ENCODE results near the gene C1QTNF7.

The C1QTNF7 gene

DNA sequence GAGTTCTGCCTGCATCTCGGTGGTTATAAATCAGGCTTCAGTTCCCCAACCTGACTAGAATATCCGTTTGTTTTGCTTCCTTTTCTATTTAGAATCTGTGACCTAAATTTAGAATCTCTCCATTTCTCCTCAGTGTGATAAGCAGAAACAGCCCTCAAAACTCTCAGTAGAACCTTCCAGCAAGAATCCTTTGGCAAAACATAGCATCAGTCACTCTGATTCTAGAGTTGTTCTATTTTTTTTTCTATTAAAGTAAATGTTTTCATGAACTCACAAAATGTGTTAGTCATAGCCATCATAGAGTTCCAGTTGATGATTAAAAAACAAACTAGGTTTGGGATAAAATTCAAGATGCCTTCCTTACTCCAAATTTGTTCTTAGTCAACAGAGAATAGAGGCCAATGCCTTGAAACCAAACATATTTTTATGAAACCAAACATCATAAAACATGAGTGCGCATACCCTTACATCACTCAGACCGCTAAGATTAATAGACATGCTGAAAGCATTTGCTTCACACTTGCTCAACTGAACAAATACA is 13.2 kb upstream of the C1QTNF7 start:
- DNase-seq: peak; percentile 86

GRCh38 chr4:15416357-15417232 is 11.2 kb upstream of the C1QTNF7 start:
- DNase-seq: no peak

DNA sequence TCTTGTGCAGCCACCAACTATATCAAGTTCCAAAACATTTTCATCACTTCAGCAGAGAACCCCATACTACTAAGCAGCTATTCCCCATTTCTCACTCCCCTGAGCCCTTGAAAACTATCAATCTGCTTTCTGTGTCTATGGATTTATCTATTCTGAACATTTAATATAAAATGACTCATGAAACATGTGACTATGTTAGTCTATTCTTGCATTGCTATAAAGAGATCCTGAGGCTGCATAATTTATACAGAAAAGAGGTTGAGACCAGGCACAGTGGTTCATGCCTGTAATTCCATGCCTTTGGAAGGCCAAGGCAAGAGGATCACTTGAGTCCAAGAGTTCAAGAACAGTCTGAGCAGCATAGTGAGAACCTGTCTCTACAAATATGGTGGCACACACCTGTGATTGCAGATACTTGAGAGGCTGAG is 10.6 kb upstream of the C1QTNF7 start:
- DNase-seq: no peak

DNA sequence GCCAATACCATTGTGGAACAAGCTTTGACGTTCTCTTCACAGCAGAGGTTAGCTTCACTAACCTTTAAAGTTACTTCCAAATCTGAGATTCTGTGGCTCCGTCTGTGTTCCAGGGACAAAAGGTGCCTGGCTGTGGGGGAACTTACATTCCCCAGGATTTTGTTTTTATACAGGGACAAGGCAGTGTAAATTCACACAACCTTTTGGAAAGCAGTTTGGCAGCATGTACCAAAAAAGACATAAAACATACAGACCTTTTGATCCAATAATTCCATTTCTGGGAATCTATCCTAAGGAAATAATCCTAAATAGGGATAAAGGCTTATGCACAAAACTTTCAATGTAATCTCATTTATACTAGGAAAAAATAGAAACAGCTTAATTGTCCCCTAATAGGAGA is 8.9 kb upstream of the C1QTNF7 start:
- no peak for DNase-seq

GRCh38 chr4:15420642-15421041 is 7.2 kb upstream of the C1QTNF7 start:
- DNase-seq: peak; percentile 83

GRCh38 chr4:15423285-15423711 is 4.5 kb upstream of the C1QTNF7 start:
- DNase-seq: no peak

GRCh38 chr4:15425520-15425919 is 2.3 kb upstream of the C1QTNF7 start:
- no peak for DNase-seq

- no peak for DNase-seq
Observed at GRCh38 chr4:15427161-15427560, 672 bp upstream of the C1QTNF7 start.

DNA sequence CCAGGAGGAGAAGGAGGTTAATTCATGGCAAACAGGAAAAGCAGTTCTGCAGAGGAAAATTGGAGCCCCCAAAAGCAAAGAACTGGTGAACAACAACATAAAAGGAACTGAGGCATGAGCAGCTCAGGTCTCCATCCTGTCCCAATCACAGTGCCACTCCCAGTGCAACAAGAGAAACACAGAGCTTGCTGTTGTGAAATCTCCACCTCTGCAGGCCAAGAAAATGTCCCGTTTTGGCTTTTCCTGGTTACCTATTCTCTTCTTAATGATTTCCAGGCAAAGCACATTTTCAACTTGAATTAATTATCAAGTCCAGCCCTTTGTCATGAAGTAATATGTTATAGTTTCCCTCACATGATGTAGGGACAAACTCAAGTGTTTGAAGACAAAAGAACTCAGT is 778 bp downstream of the C1QTNF7 start:
- no peak for DNase-seq

- DNase-seq: no peak
Observed at GRCh38 chr4:15434091-15434490, 6.3 kb downstream of the C1QTNF7 start.

DNA sequence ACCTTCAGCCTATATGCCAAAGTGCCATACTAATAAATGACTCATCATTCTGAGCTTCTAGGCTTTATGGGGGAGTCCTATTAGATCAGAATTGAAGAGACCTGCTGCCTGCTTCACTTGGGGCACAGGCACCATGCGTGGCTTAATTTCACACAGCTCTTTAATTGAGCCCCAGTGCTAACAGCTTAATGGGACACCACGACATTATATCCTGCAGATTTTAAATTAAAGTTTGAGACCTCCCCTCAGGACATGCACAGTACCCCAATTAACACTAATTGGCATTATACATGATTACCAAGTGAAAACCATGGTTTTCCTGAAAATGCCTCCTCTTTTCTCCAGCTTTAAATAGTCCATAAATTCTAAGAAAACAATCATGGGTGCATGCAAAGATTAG is 6.8 kb downstream of the C1QTNF7 start:
- DNase-seq: no peak

- DNase-seq: peak; percentile 56
Observed at GRCh38 chr4:15436513-15436912, 8.7 kb downstream of the C1QTNF7 start.

DNA sequence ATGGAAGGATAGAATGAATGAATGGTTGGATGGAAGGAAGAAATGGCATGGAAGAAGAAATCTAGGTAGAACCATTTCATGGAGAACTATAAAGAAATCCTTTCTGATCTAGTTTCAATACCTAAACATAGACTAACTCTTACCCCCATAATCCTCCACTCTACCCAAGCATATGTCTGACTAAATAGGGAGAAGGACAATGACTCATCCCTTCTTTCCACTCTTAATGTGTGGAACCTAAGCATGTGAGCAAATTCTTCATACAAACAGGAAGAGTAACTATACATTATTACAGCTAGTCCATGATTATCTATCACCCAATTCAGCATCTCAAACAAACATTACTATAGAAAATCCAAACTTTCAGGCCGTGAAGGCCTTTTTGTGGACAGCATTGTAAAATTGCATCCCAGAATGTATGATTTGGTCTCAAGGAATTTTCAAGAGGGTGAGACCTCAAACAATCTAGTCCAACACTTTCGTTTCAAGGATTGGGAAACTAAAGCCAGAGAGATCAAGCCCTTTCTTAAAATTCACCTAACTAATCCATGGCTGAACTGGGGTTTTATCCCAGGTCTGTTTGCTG is 11.2 kb downstream of the C1QTNF7 start:
- peak; percentile 66 for DNase-seq

DNA sequence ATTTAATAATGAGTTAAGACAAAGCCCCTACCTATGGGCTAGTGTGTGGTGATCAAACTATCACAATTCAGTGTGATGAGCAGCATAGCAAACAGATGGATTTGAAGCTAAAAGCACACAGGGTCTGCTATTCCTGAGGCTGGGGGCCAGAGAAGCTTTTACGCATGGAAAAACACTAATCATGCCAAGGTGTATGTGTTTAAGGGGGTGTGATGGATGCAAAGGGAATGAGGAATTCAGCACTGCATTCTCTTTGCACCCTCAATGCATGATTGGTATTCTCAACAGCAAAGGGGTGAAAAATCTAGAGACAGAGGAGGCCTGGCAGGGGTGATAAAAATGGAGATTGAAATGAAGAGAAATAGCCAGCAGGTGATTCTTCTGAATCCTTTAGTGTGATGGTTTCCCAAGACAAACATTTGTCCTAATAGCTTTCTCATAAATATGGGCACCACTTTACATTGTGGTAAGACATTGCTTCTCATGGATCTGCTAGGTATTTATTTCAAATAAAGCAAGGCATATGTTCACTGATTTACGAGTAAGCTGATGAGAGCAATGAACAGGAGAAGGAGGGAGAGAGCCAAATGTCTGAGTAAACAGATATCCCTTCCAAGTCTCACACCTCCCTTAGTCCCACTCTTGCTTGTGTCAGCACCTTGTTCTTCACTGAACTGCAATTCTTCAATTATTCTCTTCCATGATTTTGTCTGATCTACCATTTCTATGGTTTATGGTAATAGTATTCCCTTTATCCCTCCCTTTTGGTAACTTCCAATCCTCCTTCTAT is 15.7 kb downstream of the C1QTNF7 start:
- no peak for DNase-seq

GRCh38 chr4:15444276-15444675 is 16.4 kb downstream of the C1QTNF7 start:
- DNase-seq: no peak

- DNase-seq: no peak
Observed at GRCh38 chr4:15444879-15445547, 17.2 kb downstream of the C1QTNF7 start.

DNA sequence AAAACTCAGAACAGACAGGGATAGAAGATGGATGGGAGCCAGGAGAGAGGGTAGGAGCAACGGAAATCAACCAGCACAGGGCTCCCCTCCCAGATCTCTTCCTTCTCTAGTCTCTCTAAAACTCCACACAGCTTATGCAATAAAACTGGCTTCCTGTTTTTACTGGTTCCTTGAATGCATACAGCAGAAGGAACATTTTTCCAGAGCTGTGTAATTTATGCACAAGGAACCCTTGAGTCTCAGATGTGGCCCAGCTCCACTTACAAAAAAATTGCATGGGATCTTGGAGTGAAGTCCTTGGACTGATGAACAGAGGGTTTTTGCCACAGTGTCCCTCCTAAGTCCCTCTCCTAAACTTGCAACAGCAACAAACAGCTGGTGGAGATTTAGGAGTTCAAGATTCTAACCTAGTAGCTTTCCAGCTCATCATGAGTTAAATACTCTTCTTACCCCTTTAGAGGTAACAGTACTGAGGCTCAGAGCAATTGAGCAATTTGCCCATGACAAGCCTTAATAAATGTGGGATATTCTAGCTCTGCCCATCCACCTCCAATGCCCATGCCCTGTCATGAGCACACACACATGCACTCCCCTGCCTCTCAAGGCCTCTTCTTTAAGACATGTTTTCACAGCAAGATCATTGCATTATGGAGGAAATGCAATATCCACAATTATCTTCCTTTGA is 23.5 kb downstream of the C1QTNF7 start:
- DNase-seq: peak; percentile 76

- peak; percentile 98 for DNase-seq
Observed at GRCh38 chr4:15451866-15452765, 24.3 kb downstream of the C1QTNF7 start.

DNA sequence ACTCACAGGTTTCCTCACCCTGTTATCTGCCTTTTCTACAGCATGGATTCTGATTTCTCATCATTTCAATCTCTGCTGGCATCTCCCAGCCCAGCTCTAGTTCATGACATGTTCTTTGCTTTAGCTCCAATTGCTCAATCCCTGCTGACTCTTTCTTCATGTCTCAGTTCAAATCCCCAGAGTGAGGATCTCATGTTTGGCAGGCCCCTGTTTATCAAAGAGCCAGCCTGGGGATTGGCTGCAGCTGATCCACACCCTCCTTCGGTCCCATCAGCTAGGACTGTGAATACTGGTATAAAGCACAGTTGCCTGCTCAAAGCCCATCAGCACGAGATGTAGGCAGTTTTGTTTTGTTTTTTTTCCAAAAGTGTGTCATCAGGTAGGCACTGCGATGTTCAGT is 27.5 kb downstream of the C1QTNF7 start:
- peak; percentile 65 for DNase-seq

- DNase-seq: peak; percentile 68
Observed at GRCh38 chr4:15457406-15458201, 29.8 kb downstream of the C1QTNF7 start.
